Activated CD4-positive, alpha-beta T cell treated with anti-CD3 and anti-CD28 coated beads for 36 hours (primary cell): ENCODE results near the gene LMX1B. TPM values are rescaled to one million over a fixed set of nuclear protein-coding genes. Genes with fewer than 3 reads are reported as not detected.

Experiments used
- ATAC-seq: fragments of 200-7000 bp; cut with Tn5 transposase; one replicate; pipeline ENCODE4 v1.10.0; 2021; ENCODE audit warnings: mild to moderate bottlenecking, moderate library complexity
- CTCF ChIA-PET: fragments of 350-600 bp; sonication (Branson Sonifier 250); formaldehyde crosslinking; loops from one replicate; lab custom pipeline; 2021; ENCODE audit warnings: antibody characterized with exemption; lab: Charles Lee
- POLR2A ChIA-PET: fragments of 350-600 bp; sonication (Branson Sonifier 250); formaldehyde crosslinking; loops from one replicate; lab custom pipeline; 2021; ENCODE audit warnings: antibody characterized with exemption, inconsistent platforms; lab: Charles Lee
- DNase-seq: peaks from one replicate; pipeline ENCODE4 v3.0.0-alpha.2; 2020
- H3K27ac Mint-ChIP-seq: one replicate; pipeline ENCODE4 v1.8.0; 2021; ENCODE audit warnings: mixed read lengths
- H3K27me3 Mint-ChIP-seq: one replicate; pipeline ENCODE4 v1.8.0; 2021; ENCODE audit warnings: mixed read lengths
- H3K36me3 Mint-ChIP-seq: one replicate; pipeline ENCODE4 v1.8.0; 2021; ENCODE audit warnings: low read depth, mixed read lengths
- H3K4me1 Mint-ChIP-seq: one replicate; pipeline ENCODE4 v1.8.0; 2021; ENCODE audit warnings: mixed read lengths
- H3K4me3 Mint-ChIP-seq: one replicate; pipeline ENCODE4 v1.8.0; 2021; ENCODE audit warnings: mild to moderate bottlenecking, moderate library complexity, mixed read lengths
- H3K9me3 Mint-ChIP-seq: one replicate; pipeline ENCODE4 v1.8.0; 2021; ENCODE audit warnings: low read depth, mixed read lengths
- intact Hi-C, 2 experiments: fragments of 100-400 bp; cut with DNase I in 1 of 2; cut with micrococcal nuclease in 1 of 2; formaldehyde crosslinking; loops; one replicate each; pipeline versions ENCODE4 v1.14.2 to v1.15.1; 2022 to 2024; cut with DNase I, micrococcal nuclease
- total RNA-seq, 2 experiments: library from RNA; stranded (reverse); gene quantifications; one replicate each; pipeline ENCODE4 v1.2.3, GENCODE V29; 2021

The LMX1B gene
- total RNA-seq, 2 experiments from 2014 or later = not detected

GRCh38 chr9:126605792-126606482 is 7.8 kb upstream of the LMX1B start:
- no peaks in the 10 kb centered on the region for H3K36me3 Mint-ChIP-seq
- CTCF ChIA-PET = no interaction called here

GRCh38 chr9:126606483-126606870 is 7.3 kb upstream of the LMX1B start:
- Mint-ChIP-seq H3K4me3 (no peak overlapping the region), H3K9me3 (no peaks in the 10 kb centered on the region)
- CTCF ChIA-PET = interaction anchor here (0.8 kb wide), 1 partner anchor 69 kb away, joined by 5 read pairs; no protein-coding TSS in a partner anchor

More at GRCh38 chr9:126605792-126606482, 7.8 kb upstream of the LMX1B start:
- no peaks in the 10 kb centered on the region for H3K4me1 Mint-ChIP-seq
- ATAC-seq = no peak
- peaks cover 51% of the 10 kb centered on the region for H3K27me3 Mint-ChIP-seq
- no peak overlapping the region for H3K4me3 Mint-ChIP-seq
- no peak for DNase-seq
- H3K9me3 Mint-ChIP-seq = no peaks in the 10 kb centered on the region
- intact Hi-C loops = no loop called here
- H3K27ac Mint-ChIP-seq = no peak overlapping the region
- POLR2A ChIA-PET = no interaction called here

GRCh38 chr9:126607086-126607485 is 6.6 kb upstream of the LMX1B start:
- ChIA-PET POLR2A (interaction anchor here (0.5 kb wide), 1 partner anchor 170 kb away, joined by 3 read pairs; no protein-coding TSS in a partner anchor), CTCF (interaction anchor here (0.7 to 0.8 kb wide), 2 partner anchors 68 to 488 kb away, joined by 4 to 5 read pairs; no protein-coding TSS in a partner anchor)
- Mint-ChIP-seq H3K27ac (no peak overlapping the region), H3K4me1 (peaks cover 6% of the 10 kb centered on the region), H3K9me3 (no peaks in the 10 kb centered on the region), H3K4me3 (no peak overlapping the region), H3K27me3 (peaks cover 53% of the 10 kb centered on the region), H3K36me3 (no peaks in the 10 kb centered on the region)
- ATAC-seq (no peak), DNase-seq (no peak)
- intact Hi-C loops = no loop called here

More at GRCh38 chr9:126606483-126606870, 7.3 kb upstream of the LMX1B start:
- intact Hi-C loops = no loop called here
- POLR2A ChIA-PET = no interaction called here
- no peaks in the 10 kb centered on the region for H3K36me3 Mint-ChIP-seq
- H3K4me1 Mint-ChIP-seq = peaks cover 3% of the 10 kb centered on the region
- DNase-seq (no peak), ATAC-seq (no peak)
- H3K27ac Mint-ChIP-seq = no peak overlapping the region
- H3K27me3 Mint-ChIP-seq = peaks cover 51% of the 10 kb centered on the region

- H3K27ac Mint-ChIP-seq = no peak overlapping the region
- peaks cover 8% of the 10 kb centered on the region for H3K4me1 Mint-ChIP-seq
- H3K36me3 Mint-ChIP-seq = no peaks in the 10 kb centered on the region
- DNase-seq (no peak), ATAC-seq (no peak)
- peaks cover 55% of the 10 kb centered on the region for H3K27me3 Mint-ChIP-seq
- ChIA-PET POLR2A (interaction anchor here (0.5 kb wide), 1 partner anchor 170 kb away, joined by 3 read pairs; no protein-coding TSS in a partner anchor), CTCF (interaction anchor here (0.7 to 1.4 kb wide), 3 partner anchors 50 to 489 kb away, joined by 3 to 6 read pairs (median 4); no protein-coding TSS in a partner anchor)
- intact Hi-C loops = no loop called here
- H3K9me3 Mint-ChIP-seq = no peaks in the 10 kb centered on the region
- H3K4me3 Mint-ChIP-seq = no peak overlapping the region
Measured at GRCh38 chr9:126607731-126608130, 6.0 kb upstream of the LMX1B start.

- CTCF ChIA-PET = interaction anchor here (0.6 to 1.6 kb wide), 5 partner anchors 45 to 796 kb away, joined by 3 to 6 read pairs (median 3); no protein-coding TSS in a partner anchor
- POLR2A ChIA-PET = no interaction called here
- Mint-ChIP-seq H3K9me3 (no peaks in the 10 kb centered on the region), H3K27me3 (peaks cover 58% of the 10 kb centered on the region), H3K4me1 (peaks cover 12% of the 10 kb centered on the region), H3K4me3 (no peak overlapping the region), H3K36me3 (no peaks in the 10 kb centered on the region), H3K27ac (no peak overlapping the region)
- ATAC-seq = no peak
- intact Hi-C loops = no loop called here
- DNase-seq = no peak
Measured at GRCh38 chr9:126608551-126608950, 5.2 kb upstream of the LMX1B start.

GRCh38 chr9:126609191-126609590 is 4.5 kb upstream of the LMX1B start:
- DNase-seq = no peak
- CTCF ChIA-PET = interaction anchor here (0.7 to 1.6 kb wide), 7 partner anchors 11 to 797 kb away, joined by 3 to 6 read pairs (median 3); no protein-coding TSS in a partner anchor
- POLR2A ChIA-PET = no interaction called here
- intact Hi-C loops = no loop called here
- Mint-ChIP-seq H3K27me3 (peaks cover 52% of the 10 kb centered on the region), H3K27ac (no peak overlapping the region), H3K9me3 (no peaks in the 10 kb centered on the region), H3K36me3 (no peaks in the 10 kb centered on the region), H3K4me1 (peaks cover 12% of the 10 kb centered on the region), H3K4me3 (no peak overlapping the region)
- ATAC-seq = no peak

GRCh38 chr9:126609711-126610388 is 3.9 kb upstream of the LMX1B start:
- ATAC-seq (no peak), DNase-seq (no peak)
- peaks cover 58% of the 10 kb centered on the region for H3K27me3 Mint-ChIP-seq
- H3K27ac Mint-ChIP-seq = no peak overlapping the region
- POLR2A ChIA-PET = no interaction called here
- no peaks in the 10 kb centered on the region for H3K36me3 Mint-ChIP-seq
- peaks cover 16% of the 10 kb centered on the region for H3K4me1 Mint-ChIP-seq
- no peaks in the 10 kb centered on the region for H3K9me3 Mint-ChIP-seq
- CTCF ChIA-PET = interaction anchor here (0.7 to 1.6 kb wide), 5 partner anchors 11 to 80 kb away, joined by 3 to 5 read pairs (median 4); no protein-coding TSS in a partner anchor
- H3K4me3 Mint-ChIP-seq = no peak overlapping the region
- intact Hi-C loops = loop anchor here (2.0 to 5.0 kb wide), 3 partner anchors 15 to 172 kb away; no protein-coding TSS in a partner anchor

GRCh38 chr9:126611193-126611591 is 2.5 kb upstream of the LMX1B start:
- Mint-ChIP-seq H3K9me3 (no peaks in the 10 kb centered on the region), H3K4me3 (no peak overlapping the region), H3K27me3 (peaks cover 61% of the 10 kb centered on the region), H3K36me3 (no peaks in the 10 kb centered on the region), H3K4me1 (peaks cover 16% of the 10 kb centered on the region), H3K27ac (no peak overlapping the region)
- ChIA-PET POLR2A (no interaction called here), CTCF (interaction anchor here (2.5 kb wide), 1 partner anchor 79 kb away, joined by 9 read pairs; no protein-coding TSS in a partner anchor)
- no peak for ATAC-seq
- no peak for DNase-seq
- intact Hi-C loops = loop anchor here (1.0 to 5.0 kb wide), 5 partner anchors 14 to 171 kb away; no protein-coding TSS in a partner anchor

- H3K4me1 Mint-ChIP-seq = peaks cover 16% of the 10 kb centered on the region
- no peaks in the 10 kb centered on the region for H3K36me3 Mint-ChIP-seq
- no peaks in the 10 kb centered on the region for H3K9me3 Mint-ChIP-seq
- peaks cover 63% of the 10 kb centered on the region for H3K27me3 Mint-ChIP-seq
- H3K4me3 Mint-ChIP-seq = no peak overlapping the region
- ATAC-seq (peak; percentile 86), DNase-seq (peak; percentile 88)
- POLR2A ChIA-PET = no interaction called here
- CTCF ChIA-PET = interaction anchor here (0.6 to 2.5 kb wide), 3 partner anchors 14 to 79 kb away, joined by 3 to 9 read pairs (median 3); no protein-coding TSS in a partner anchor
- intact Hi-C loops = loop anchor here (1.0 to 5.0 kb wide), 5 partner anchors 13 to 171 kb away; no protein-coding TSS in a partner anchor
- no peak overlapping the region for H3K27ac Mint-ChIP-seq
Measured at GRCh38 chr9:126611592-126612325, 2.0 kb upstream of the LMX1B start.

- intact Hi-C loops = loop anchor here in 1 of 2 experiments (5.0 kb wide), 1 partner anchor 170 kb away; no protein-coding TSS in a partner anchor
- peaks cover 16% of the 10 kb centered on the region for H3K4me1 Mint-ChIP-seq
- CTCF ChIA-PET = interaction anchor here (0.6 to 2.5 kb wide), 3 partner anchors 14 to 79 kb away, joined by 3 to 9 read pairs (median 3); no protein-coding TSS in a partner anchor
- H3K27ac Mint-ChIP-seq = no peak overlapping the region
- POLR2A ChIA-PET = no interaction called here
- H3K36me3 Mint-ChIP-seq = no peaks in the 10 kb centered on the region
- H3K9me3 Mint-ChIP-seq = no peaks in the 10 kb centered on the region
- ATAC-seq = no peak
- peak; percentile 29 for DNase-seq
- H3K27me3 Mint-ChIP-seq = peaks cover 66% of the 10 kb centered on the region
- H3K4me3 Mint-ChIP-seq = no peak overlapping the region
Measured at GRCh38 chr9:126612326-126612812, 1.4 kb upstream of the LMX1B start.
